HEK293 (cell line): ENCODE data around the gene SMAD2.

ENCODE experiments used
- PBX3 ChIP-seq: sonication (generic); formaldehyde crosslinking; IDR thresholded peaks from 2 replicates; pipeline ENCODE4 v1.8.1; 2022; ENCODE audit warnings: mild to moderate bottlenecking, moderate library complexity, missing genetic modification reagents
- YY1 ChIP-seq: fragments of 450-650 bp; formaldehyde crosslinking; IDR thresholded peaks from 2 replicates; pipeline ENCODE4 v1.5.1; 2018; ENCODE audit warnings: missing biosample characterization, missing genetic modification characterization
- ZNF2 ChIP-seq: fragments of 450-650 bp; formaldehyde crosslinking; IDR thresholded peaks from 2 replicates; pipeline ENCODE4 v1.5.1; 2016; ENCODE audit warnings: missing biosample characterization, missing genetic modification characterization

GRCh38 chr18:47799376-47799775 is 131.1 kb downstream of the SMAD2 start:
- no peak for TF ChIP-seq PBX3 (CRISPR knock-in tag)
- TF ChIP-seq YY1 (tag by site-specific recombination): no peak
- no peak for TF ChIP-seq ZNF2
